OCI-LY7 (cell line): Measurements from ENCODE around the gene KDM8. TPM values are rescaled to one million over a fixed set of nuclear protein-coding genes. Genes with fewer than 3 reads are reported as not detected.

ENCODE experiments used
- BruUV-seq: library from RNA; stranded (reverse); fragments of 400-500 nt; replicated peaks from 2 replicates; lab custom pipeline; 2021; lab: Mats Ljungman, UMichigan
- CTCF ChIA-PET: fragments of 300-600 bp; sonication (Branson Sonifier 250); formaldehyde crosslinking; loops from one replicate; lab custom pipeline; 2022; ENCODE audit warnings: antibody characterized with exemption; ENCODE audit not compliant: unreplicated experiment; lab: Charles Lee
- POLR2A ChIA-PET: fragments of 300-600 bp; sonication (Branson Sonifier 250); formaldehyde crosslinking; loops from one replicate; lab custom pipeline; 2022; ENCODE audit warnings: antibody characterized with exemption; lab: Charles Lee
- DNase-seq: peaks from one replicate; pipeline ENCODE4 v3.0.0-alpha.2; 2015; ENCODE audit warnings: low spot score
- H2AFZ ChIP-seq: fragments of 200-600 bp; sonication (generic), shearing (Covaris generic); 2 replicates; pipeline ENCODE4 v1.6.1; 2014; ENCODE audit warnings: mild to moderate bottlenecking, antibody characterized with exemption, low read length, moderate library complexity
- H3K27ac ChIP-seq: fragments of 200-600 bp; sonication (generic); 2 replicates; pipeline ENCODE4 v1.5.1; 2014; ENCODE audit warnings: mixed run types, low read depth, mild to moderate bottlenecking, moderate library complexity, low read length, inconsistent platforms; ENCODE audit not compliant: poor library complexity, severe bottlenecking
- H3K36me3 ChIP-seq: fragments of 200-600 bp; sonication (generic); 2 replicates; pipeline ENCODE4 v1.6.1; 2014; ENCODE audit warnings: mild to moderate bottlenecking, antibody characterized with exemption, low read length, moderate library complexity, mixed read lengths; ENCODE audit not compliant: insufficient read depth
- H3K4me1 ChIP-seq: fragments of 200-600 bp; sonication (generic); 2 replicates; pipeline ENCODE4 v1.5.1; 2014; ENCODE audit warnings: mild to moderate bottlenecking, low read length; ENCODE audit not compliant: insufficient read depth, poor library complexity, severe bottlenecking
- H3K4me2 ChIP-seq: fragments of 200-600 bp; sonication (generic); 2 replicates; pipeline ENCODE4 v1.6.1; 2014; ENCODE audit warnings: mild to moderate bottlenecking, low read length
- H3K4me3 ChIP-seq: fragments of 200-600 bp; sonication (generic); 2 replicates; pipeline ENCODE4 v1.5.1; 2014; ENCODE audit warnings: mild to moderate bottlenecking, low read depth, low read length; ENCODE audit not compliant: poor library complexity, severe bottlenecking
- H3K79me2 ChIP-seq: fragments of 200-600 bp; sonication (generic); 2 replicates; pipeline ENCODE4 v1.6.1; 2016; ENCODE audit warnings: low read depth, mild to moderate bottlenecking, low read length, moderate library complexity, mixed read lengths; ENCODE audit not compliant: insufficient read depth
- H3K9me2 ChIP-seq: fragments of 200-600 bp; sonication (generic); 2 replicates; pipeline ENCODE4 v1.6.1; 2016; ENCODE audit warnings: mild to moderate bottlenecking, low read length, mixed read lengths; ENCODE audit not compliant: insufficient read depth
- H3K9me3 ChIP-seq: fragments of 200-600 bp; sonication (generic); 2 replicates; pipeline ENCODE4 v1.6.1; 2014; ENCODE audit warnings: mild to moderate bottlenecking, mixed run types, low read length, mixed read lengths
- H4K20me1 ChIP-seq: fragments of 200-600 bp; sonication (generic); 2 replicates; pipeline ENCODE4 v1.6.1; 2014; ENCODE audit warnings: mild to moderate bottlenecking, antibody characterized with exemption, low read length, moderate library complexity, mixed read lengths; ENCODE audit not compliant: insufficient read depth
- EZH2phosphoT487 ChIP-seq: fragments of 200-600 bp; sonication (generic); IDR thresholded peaks from 2 replicates; pipeline ENCODE4 v1.6.1; 2018; ENCODE audit warnings: low read depth, borderline replicate concordance, mild to moderate bottlenecking, mixed run types, antibody characterized with exemption, low read length, moderate library complexity, mixed read lengths
- intact Hi-C: fragments of 100-400 bp; cut with micrococcal nuclease; formaldehyde crosslinking; loops from one replicate; pipeline ENCODE4 v1.10.0; 2022; ENCODE audit not compliant: unreplicated experiment
- total RNA-seq, 2 experiments: library from RNA; depleted of rRNA in 1 of 2; stranded (reverse); fragments of >200 nt in 1 of 2; shearing (Covaris generic) in 1 of 2; gene quantifications; 2 replicates each; pipeline ENCODE4 v1.2.3, GENCODE V29; 2014 to 2022
- TF ChIP-seq, protein P1 (sequence below): fragments of 200-600 bp; sonication (generic); conservative IDR thresholded peaks from 2 replicates; pipeline ENCODE4 v1.5.1; 2014; ENCODE audit warnings: mild to moderate bottlenecking, antibody characterized with exemption, low read length, moderate library complexity, mixed read lengths

Gene KDM8
- total RNA-seq, 2 experiments from 2014 or later, result 14.2 to 14.5 TPM

DNA sequence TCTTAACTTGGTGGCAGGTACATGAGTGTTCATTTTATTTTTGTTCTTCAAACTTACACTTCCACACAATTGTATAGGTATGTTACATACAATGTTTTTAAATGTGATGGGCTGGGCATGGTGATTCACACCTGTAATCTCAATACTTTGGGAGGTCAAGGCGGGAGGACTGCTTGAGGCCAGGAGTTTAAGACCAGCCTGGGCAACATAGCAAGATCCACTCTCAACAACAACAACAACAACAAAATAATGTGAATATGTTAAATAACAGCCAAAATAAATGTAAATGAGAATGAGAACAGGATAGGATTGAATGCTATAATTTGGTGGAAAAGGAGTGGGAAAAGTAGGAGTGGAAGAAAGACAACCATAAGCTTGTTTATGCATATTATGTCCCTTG lies 62.7 kb downstream of the KDM8 start:
- Histone ChIP-seq H3K4me1 (peaks cover 44% of the 10 kb centered on the region), H3K4me3 (no peak overlapping the region), H4K20me1 (no peaks in the 10 kb centered on the region), H3K9me2 (no peaks in the 10 kb centered on the region), H3K79me2 (peaks cover 20% of the 10 kb centered on the region; the same call in 1 of the 2 replicates), H3K27ac (no peak overlapping the region), H3K4me2 (no peak overlapping the region; the same call in 1 of the 2 replicates), H3K9me3 (no peaks in the 10 kb centered on the region; the same call in 1 of the 2 replicates), H3K36me3 (no peaks in the 10 kb centered on the region), H2AFZ (no peak overlapping the region)
- DNase-seq, result no peak
- POLR2A ChIA-PET, result interaction anchor here (1.0 kb wide), 1 partner anchor 8 kb away, joined by 3 read pairs; no protein-coding TSS in a partner anchor
- TF ChIP-seq, protein P1, sequence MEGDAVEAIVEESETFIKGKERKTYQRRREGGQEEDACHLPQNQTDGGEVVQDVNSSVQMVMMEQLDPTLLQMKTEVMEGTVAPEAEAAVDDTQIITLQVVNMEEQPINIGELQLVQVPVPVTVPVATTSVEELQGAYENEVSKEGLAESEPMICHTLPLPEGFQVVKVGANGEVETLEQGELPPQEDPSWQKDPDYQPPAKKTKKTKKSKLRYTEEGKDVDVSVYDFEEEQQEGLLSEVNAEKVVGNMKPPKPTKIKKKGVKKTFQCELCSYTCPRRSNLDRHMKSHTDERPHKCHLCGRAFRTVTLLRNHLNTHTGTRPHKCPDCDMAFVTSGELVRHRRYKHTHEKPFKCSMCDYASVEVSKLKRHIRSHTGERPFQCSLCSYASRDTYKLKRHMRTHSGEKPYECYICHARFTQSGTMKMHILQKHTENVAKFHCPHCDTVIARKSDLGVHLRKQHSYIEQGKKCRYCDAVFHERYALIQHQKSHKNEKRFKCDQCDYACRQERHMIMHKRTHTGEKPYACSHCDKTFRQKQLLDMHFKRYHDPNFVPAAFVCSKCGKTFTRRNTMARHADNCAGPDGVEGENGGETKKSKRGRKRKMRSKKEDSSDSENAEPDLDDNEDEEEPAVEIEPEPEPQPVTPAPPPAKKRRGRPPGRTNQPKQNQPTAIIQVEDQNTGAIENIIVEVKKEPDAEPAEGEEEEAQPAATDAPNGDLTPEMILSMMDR, result no peak
- TF ChIP-seq EZH2phosphoT487, result no peak
- intact Hi-C loops, result no loop called here
- no TSS peak for BruUV-seq
- CTCF ChIA-PET, result no interaction called here

DNA sequence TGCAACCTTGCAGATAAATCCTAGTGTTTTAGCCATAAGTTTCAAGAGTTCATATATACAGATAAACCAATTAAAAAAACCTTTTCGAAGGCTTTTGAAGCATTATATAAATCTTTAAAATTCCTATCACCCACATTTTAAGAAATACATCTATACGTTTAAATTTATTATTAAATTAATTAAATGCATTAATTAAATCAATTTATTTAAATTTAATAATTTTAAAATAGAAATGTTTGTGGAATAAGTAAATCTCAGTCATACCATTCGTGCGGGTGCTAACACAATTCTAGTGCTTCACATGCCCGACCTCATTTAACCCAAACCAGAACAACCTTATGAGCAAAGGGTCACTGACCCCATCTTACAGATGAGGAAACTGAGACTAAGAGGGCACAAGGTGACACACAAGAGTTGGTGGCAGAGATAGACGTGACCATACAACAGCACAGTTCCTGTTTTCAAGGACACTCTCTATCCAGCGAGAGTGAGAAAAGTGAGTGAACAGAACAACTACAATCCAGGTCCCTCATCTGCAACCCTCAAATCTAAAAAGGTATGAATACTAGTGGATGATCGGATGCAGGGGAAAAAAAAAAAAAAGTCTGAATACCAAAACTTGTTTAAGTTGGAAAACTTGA lies 63.8 kb downstream of the KDM8 start:
- DNase-seq, result peak; percentile 64

More for the DNA sequence above, 63.8 kb downstream of the KDM8 start:
- Histone ChIP-seq H3K4me1 (peaks cover 56% of the 10 kb centered on the region), H3K36me3 (no peaks in the 10 kb centered on the region), H4K20me1 (no peaks in the 10 kb centered on the region), H3K4me2 (peak overlapping the region; percentile 98), H3K79me2 (peaks cover 20% of the 10 kb centered on the region; the same call in 1 of the 2 replicates), H3K9me2 (no peaks in the 10 kb centered on the region), H3K4me3 (peak overlapping the region; percentile 84), H2AFZ (no peak overlapping the region), H3K27ac (no peak overlapping the region), H3K9me3 (no peaks in the 10 kb centered on the region; the same call in 1 of the 2 replicates)
- TF ChIP-seq, protein P1, result no peak
- TF ChIP-seq EZH2phosphoT487, result no peak
- no TSS peak for BruUV-seq
- POLR2A ChIA-PET, result no interaction called here
- CTCF ChIA-PET, result no interaction called here
- intact Hi-C loops, result no loop called here
